Thyroid gland (tissue), 4 donors: ENCODE results near the gene MSS51.

ENCODE experiments used
- CTCF ChIP-seq, 6 experiments: fragments of 200-600 bp in 3 of 6; fragments of 450-650 bp in 3 of 6; sonication (generic) in 3 of 6; IDR thresholded peaks; one replicate each; pipeline ENCODE4 v1.5.1; 2016 to 2019; ENCODE audit warnings: antibody characterized with exemption in 6 of 6, mild to moderate bottlenecking in 2 of 6, inconsistent platforms in 1 of 6, moderate library complexity in 1 of 6
- POLR2A ChIP-seq, 2 donors: fragments of 450-650 bp; IDR thresholded peaks; one replicate each; pipeline ENCODE4 v1.6.1; 2017; ENCODE audit warnings: antibody characterized with exemption in 2 of 2, mild to moderate bottlenecking in 2 of 2, moderate library complexity in 1 of 2

GRCh38 chr10:73414230-73414945 is 19.0 kb downstream of the MSS51 start:
- no peak for TF ChIP-seq POLR2A (IDR thresholded peaks at IDR 0.05)
- TF ChIP-seq CTCF (IDR thresholded peaks at IDR 0.05) = no peak
